Body of pancreas (tissue), 4 donors: ENCODE results near the gene DSG1.
"Not testable (repeated sequence)": the region's sequence is repeated elsewhere in the genome, so short reads cannot be mapped to it uniquely, and the experiment has no call there.

Experiments used
- CTCF ChIP-seq, 7 experiments: fragments of 450-650 bp in 4 of 7; fragments of 200-600 bp in 3 of 7; sonication (generic) in 3 of 7; IDR thresholded peaks; one replicate each; pipeline ENCODE4 v1.5.1; 2016 to 2019; ENCODE audit warnings: antibody characterized with exemption in 7 of 7
- POLR2A ChIP-seq, 3 donors: fragments of 450-650 bp; IDR thresholded peaks; one replicate each; pipeline ENCODE4 v1.6.1; 2016; ENCODE audit warnings: antibody characterized with exemption in 3 of 3, mild to moderate bottlenecking in 2 of 3

GRCh38 chr18:31289446-31289845 lies 28.5 kb upstream of the DSG1 start:
- TF ChIP-seq CTCF, POLR2A (IDR thresholded peaks at IDR 0.05): not testable (repeated sequence)
